Activated CD4-positive, CD25-positive, alpha-beta regulatory T cell treated with anti-CD3 and anti-CD28 coated beads, Interleukin-2, amount 50 U/mL, for 16 hours (primary cell): ENCODE data around the gene CRHR1.

Experiments
- DNase-seq: peaks from one replicate; pipeline ENCODE4 v3.0.0-alpha.2; 2020; ENCODE audit warnings: low read depth, low spot score

The CRHR1 gene

DNA sequence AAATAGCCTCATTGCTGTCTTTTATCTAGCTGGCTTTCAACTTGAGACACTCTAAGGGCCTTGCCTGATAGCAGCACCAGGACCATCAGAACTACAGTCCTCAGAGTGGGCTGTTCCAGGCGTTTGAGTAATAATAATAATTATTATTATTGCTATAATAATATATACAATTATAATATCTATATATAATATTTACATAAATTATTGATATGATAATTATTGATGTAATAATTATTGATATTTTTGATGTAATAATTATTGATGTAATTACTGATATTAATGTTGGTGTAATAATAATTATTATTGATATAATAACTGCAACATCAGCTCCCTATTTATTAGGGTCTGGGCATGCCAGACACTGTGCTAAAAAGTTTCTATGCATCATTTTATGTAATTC lies 25.6 kb upstream of the CRHR1 start:
- DNase-seq: no peak

DNA sequence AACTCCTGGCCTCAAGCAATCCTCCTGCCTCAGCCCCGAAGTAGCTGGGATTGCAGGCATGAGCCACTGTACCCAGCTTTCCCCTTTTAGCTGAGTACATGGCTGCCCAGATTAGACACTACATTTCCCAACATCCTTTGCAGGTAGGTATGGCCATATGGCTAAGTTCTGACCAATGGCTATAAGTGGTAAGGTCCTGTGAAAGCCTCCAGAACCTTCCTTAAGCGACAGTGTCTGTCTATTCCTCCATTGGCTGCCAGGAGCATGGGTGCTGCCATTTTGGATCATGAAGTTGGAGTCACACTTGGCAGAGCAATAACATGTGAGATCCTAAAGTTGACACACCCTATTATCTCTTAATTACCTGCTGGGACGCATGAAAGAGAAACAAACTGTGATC lies 24.4 kb upstream of the CRHR1 start:
- no peak for DNase-seq

DNA sequence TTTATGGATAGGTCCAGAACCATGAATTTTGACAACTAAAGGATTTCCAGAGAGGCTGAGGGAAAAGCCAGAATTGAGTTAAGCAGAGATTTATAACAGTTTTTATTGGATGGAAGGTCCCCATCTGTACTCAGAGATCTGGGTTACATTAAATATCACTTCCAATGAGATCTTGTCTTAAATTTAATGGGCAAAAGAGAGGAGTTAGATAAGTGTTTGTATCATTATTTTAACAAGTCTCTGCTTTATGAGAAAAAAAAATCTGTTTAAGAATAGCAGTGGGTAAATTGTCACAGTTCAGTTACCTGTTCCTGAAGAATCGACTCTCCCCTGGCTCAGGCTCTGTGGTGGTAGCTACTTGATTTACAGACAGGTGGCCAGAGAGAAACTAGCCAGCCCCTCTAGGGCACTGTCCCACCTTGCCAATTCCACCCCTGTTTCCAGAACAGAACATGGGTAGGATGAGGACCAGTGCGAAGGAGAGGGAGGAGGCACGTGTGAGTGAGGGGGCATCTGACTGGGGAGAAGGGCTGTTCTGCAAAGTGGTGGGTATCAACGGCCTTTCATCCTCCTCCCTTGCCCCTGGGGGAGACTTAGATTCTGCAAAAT lies 22.1 kb upstream of the CRHR1 start:
- DNase-seq: no peak

DNA sequence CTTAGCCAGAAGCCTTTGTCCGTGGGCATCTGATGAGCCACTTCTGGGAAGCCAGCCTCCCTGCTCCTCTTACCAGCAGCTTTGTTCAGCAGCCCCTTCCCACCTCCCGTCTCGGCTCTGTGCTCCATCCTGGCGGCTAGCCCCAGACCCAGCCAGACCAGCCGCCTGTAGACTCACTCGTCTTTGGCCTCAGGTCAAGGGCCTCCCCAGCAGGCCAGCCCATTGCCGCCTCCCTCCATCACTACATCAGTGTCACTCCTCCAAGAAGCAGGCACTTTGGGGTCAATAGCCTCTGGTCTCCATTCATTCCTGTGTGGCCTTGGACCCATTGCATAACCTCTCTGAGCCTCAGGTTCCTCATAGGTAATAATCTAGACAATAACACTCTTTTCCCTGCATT lies 20.9 kb upstream of the CRHR1 start:
- no peak for DNase-seq

DNA sequence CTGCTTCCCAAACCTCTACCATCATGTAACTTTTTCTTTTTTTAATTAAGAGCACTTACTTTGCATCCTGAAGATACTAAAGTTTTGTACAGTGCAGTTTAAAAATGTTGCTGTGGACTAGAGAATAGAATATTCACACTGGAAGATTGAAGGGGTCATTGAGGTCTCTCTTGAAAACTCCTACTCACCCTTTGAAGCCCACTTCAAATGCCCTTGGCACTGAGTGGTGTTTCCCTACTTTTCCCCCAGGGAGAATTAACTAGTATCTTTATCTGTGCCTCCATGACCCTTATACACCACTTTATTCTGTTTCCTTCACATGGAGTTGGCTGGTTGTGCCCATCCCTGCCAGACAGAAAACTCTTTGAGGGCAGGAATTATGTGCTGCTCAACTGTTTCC lies 19.6 kb upstream of the CRHR1 start:
- DNase-seq: no peak

DNA sequence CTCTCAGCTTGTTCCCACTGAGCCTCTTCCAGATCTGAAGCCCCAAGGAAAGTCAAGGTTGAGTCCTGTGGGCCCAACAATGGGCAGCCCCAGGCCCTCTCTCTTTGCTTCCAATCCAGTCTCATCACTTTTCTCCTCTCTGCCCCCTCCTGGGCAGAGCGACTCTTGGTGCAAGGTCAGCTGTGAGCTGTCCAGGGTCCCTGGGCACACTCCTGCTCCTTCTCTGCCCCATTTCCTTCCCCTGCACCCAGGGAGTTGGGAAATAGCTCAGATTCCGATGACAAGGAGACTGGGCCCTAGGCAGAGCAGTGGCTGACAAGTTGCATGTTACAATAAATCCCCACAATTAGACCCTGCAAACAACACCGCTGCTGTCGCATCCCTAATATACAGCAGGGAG lies 16.1 kb upstream of the CRHR1 start:
- no peak for DNase-seq

DNA sequence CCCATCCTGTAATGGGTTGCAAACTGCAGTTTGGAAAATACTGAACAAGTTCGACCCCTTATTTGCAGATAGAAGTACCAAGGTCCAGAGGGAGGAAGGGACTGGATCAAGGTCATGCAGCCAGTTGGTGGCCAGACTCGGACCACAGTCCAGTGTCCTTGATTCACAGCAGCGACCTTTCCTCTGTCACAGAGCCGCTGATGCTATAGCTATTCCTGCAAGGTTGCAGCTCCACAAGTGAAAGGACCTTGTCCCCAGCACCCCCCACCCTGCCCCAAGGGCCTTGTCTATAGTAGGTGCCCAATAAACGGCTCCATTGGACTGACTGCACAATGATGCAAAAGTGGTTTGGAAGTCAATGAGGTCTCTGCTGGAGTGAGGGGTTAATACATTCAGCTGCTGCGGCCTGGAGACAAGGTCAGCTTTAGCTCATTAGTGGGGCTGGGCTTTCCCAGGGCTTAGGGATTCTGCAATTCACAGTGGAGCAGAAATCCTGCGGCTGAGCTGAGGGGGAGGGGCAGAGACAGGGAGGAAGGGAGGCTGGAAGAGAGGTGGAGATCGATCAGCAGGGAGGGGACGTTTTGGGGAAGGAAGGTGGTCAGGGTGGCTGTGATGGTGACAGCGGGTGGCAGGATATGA lies 13.4 kb upstream of the CRHR1 start:
- DNase-seq: no peak

DNA sequence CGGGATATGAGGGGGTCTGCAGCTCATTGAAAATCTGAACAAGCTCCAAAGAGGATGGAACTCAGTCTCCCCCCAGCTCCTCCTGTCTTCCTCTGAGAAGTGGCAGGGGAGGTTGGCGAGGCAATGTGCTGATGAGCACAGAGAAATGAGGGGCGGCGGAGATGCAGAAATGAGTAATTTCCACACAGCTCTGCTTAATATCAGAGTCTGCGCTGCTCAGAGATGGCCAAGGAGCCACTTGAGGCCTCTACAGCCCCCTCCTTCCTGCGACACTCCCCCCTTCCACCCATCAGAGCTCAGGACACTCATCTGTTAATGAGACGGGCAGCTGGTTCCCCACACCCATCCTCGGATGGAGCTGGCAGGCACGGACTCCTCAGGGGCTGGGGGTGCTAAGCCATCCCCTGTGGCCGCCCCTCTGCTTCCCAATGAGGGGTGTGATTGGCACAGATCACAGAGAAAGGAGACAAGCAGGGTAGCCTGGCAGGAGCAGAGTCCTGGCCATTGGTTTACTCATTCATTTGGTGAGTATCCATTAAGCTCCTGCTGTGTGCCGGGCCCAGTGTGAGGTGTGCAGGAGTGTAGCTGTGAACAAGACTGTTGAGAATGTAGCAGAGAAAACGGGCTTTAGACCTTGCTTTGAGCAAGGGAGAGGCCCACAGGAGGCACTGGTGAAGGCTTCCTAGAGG lies 12.7 kb upstream of the CRHR1 start:
- DNase-seq: no peak

DNA sequence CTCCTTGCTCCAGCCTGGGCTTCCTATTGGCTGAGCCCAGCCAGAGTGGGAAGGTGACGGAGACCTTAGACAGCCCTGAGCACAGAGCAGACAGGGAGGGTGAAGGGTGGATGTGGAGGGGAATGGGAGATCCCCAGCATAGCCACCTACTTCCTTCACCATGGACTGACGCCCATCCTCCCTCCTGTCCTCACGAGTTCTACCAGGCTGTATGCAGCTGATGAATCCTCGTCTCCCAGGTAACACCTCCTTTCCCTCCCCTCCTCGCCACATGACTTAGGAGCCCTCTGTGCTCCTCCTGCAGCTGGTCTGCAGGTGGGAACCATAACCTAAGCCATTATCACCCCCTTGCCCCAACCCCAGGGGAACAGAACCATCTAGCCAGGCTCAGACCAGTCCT lies 9.0 kb upstream of the CRHR1 start:
- no peak for DNase-seq

DNA sequence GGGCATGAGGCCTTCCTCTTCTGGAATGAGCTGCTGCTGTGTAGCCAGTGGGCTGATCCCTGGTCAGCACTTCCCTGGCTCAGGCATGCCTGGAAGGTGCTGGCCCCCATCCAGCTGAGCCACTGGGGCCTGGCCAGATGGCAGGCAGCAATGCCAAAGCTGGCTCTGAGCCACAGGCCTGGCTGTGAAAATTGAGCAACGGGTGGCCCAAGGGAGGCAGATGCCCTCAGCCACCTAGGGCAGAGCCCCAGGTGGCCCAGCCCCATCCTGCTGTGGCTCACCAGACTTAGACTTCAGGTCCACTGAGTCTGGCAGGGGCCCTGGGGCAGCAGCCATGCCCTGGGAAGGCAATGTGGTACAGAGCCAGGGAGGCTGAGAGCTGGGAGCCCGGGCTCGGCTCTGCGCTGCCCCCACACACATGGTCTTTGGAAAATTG lies 8.5 kb upstream of the CRHR1 start:
- no peak for DNase-seq

DNA sequence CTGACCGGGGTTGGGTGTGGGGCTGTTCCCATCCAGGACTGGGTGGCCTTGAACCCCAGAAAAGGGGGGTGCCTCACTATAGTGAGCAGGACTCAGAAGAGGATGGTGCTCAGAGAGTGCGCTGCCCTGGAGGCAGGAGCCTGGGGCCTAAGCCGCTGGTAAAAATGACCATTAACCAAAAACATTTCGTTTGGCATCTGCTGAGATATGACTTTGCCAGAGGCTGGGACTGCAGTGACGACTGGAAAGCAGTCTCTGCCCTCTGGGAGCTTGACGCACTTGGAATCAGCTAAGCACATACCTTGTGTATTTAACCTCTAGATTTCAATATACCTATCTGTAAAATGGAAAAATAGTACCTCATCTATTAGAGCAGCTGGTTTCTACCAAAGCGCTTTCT lies 7.2 kb upstream of the CRHR1 start:
- no peak for DNase-seq

DNA sequence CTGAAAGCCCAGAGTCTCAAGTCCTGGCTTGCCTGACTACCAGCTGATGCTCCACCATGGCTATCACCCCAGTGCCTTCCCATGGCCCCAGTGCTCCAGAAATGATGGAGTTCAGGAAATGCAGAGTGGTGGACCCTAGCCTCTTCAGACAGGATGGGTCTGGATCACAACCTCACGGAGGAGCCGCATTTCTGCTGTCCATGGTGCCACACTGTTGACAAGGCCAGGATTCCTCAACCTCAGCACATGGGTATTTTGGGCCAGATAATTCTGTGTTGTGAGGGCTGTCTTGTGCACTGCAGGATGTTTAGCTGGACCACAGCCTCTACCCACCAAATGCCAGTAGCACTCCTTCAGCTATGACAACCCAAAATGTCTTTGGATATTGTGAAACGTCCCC lies 6.7 kb upstream of the CRHR1 start:
- DNase-seq: no peak

DNA sequence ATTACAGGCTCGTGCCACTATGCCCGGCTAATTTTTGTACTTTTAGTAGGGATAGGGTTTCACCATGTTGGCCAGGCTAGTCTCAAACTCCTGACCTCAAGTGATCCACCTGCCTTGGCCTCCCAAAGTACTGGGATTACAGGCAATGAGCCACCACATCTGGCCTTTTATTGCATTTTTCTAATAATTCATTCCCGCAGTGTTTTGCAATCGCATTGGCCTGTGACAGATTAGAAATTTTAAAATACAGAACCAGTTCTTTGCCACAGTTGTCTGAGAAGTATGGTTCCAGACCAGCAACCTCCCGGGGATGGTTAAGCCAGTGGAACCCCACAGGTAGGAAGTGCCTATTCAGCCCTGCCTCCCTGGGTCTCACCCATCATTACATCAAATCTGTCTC lies 3.2 kb upstream of the CRHR1 start:
- DNase-seq: no peak

DNA sequence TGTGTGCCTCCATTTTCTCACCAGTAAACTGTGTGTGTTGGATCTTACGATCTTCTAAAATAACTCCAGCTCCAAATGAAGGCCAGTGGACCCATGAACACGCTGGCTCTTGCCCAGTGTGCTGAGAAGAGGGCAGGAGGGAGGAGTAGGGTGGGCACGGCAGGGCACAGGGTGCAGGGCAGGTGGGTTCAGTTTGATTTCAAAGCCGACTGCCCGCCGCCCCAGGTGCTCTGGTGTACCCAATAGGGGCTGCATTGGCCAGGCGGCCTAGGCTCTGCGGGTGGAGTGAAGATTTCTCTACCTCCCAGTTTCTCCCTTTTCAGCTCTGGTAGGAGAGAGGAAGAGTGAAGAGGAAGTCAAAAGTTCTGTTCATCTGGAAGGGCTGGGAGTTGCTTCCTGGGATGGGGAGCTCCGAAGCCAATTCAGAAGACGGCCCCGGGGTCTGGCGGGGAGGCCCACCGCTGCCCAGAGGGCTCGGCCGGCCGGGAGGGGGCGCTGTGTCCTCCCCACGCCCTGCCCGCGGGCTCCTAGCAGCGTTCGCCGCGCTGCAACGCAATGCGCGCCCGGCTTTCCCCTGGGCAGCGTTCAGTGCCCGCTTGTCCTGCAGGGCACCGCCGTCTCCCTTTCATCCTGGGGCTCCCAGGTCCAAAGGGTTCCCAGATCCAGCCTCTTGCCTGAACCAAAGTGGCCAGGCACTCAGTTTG lies 1.1 kb upstream of the CRHR1 start:
- no peak for DNase-seq

DNA sequence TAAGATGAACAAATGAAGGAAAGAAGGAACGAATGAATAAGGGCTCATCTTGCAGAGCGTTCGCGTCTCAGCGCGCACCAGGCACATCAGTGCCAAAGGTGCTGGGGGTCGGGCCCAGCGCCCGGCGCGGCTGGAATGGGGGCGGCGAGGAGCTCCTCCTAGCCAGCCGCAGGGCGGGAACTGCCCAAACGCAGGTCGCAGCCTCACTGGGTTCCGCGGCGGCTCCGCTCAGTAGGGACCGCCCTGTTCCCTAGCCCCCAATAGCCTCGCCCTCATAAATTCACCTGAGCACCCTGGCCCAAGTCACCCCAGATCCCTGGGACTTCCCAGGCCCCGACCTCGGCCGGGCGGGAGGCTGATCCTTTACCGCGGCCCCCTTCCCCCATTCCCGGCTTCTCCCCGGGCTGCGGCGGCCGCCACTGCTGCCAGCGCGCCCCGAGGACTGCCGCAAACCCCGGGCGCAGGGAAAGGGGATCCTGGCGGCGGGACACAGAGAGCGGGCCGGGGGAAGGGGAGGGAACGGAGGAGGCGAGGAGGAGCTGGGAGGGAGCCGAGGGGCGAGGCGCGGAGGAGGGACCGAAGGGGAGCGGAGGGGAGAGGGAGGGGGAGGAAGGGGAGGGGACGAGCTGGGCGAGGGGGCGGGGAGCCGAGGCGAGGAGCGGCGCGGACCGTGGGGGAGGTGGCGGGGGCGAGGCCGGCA lies 377 bp upstream of the CRHR1 start:
- no peak for DNase-seq

DNA sequence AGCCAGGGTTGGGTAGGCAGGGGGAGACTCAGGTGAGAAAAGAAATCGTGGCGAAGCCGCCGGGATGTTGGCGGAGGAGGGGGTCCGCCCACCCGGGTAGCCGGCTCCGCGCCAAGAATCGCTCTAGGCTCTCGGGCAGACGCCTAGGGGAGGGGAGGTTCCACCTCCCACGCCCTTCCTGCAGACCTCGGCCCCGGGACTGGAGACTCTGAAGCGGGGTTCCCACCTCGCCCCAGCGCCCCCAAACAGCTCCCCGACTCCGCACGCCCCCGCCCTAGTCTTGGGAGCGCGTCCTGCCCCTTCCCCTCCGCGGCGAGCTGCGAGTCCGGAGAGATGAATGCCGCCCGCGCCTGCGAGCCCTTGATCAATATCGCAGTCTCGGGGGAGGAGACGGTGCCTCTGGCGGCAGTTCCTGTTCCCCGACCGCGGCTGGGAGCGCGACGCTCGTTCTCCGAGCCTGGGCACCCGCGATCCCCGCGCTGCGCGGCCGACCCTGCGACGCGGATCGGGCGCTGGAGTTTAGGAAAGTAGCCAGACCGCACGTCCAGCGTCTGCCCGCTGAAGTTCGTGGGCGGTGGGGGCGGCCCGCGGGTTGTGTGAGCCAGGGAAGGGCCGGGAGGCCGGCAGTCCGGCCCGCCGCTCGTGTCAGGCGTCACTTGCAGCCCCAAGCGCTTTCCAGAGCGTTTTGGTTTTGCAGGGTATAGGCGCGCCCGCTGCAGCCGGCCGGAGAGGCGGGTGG lies 790 bp downstream of the CRHR1 start:
- no peak for DNase-seq

DNA sequence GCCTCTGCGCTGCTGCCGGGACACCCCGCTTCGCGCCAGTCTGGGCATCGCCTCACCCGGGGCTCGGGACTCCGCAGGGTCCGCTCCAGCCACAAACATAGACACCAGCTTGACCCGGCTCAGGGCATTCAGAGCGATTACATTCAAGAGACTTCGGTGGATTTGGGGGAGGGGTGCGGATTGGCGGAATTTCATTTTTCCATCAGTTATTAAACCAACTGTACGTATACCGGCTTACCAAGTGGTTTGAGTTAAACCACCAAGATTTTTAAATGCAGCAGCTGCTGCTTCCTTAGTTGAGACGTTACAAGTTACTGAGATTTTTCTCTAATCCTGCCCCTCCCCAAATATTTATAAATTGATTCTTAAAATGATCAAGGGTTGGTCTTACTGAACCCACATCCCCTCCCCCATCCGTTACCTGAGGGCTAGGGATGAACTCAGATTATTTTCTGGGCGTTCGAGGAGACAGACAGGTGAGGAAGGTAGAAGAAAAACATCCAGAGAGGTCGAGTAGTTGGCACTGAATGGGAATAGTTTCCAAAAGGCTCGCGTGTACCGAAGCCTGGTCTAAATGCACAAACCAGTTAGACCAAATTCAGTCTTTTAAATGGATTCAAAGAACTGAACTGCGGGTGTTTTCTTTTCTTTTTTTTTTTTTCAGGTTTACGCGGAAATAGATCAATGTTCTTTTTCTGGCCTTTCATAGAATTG lies 1.5 kb downstream of the CRHR1 start:
- DNase-seq: no peak

DNA sequence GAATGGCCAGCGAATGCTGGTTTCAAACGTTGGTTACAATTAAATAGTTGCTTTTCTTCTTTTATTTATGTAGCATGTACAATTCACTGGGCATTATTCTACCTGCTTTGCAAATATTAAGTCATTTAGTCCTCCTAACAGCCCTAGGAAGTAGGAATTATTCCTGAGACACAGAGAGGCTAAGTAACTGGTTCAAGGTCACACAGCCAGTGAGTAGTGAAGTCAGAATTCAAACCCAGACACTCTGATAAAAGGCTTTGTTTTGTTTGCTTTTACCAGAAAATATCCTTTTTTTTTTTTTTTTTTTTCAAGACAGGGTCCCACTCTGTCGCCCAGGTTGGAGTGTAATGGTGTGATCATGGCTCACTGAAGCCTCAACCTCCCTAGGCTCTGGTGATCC lies 2.2 kb downstream of the CRHR1 start:
- no peak for DNase-seq

DNA sequence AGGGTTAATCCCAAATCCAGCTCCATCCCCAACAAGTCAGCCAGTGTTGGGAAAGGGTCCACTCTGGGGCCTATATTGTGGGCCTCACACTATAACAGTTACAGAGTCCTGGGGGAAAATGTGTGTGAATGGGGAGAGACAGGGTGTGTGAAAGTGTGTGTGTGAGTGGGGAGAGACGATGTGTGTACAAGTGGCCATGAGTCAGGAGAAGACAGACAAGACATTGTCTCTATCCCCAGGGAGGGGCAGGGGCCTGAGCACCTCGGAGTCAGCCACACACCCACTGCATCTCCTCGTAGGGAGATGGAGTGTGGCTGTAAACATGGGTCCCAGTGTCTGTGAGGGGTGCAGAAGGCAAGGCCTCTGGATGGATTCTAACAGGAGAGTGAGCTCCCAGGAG lies 2.9 kb downstream of the CRHR1 start:
- no peak for DNase-seq

DNA sequence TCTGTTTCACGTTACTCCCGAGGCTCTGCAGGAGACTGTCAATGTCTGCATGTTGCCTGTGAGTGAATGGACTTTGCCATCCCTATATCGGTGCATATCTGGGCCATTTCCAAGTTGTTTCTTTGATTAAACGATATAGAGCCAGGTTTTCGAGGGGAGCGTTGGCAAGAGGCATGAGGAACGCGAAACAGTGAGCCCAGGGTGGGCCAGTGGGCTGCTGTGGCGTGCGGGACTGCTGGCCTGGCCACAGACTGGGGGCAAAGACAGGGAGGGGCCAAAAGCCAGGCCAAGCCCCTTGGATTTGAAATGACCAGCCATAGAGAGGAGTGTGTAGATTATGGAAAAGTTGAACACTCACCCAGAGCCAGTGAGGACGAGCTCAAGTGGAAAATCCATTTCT lies 3.5 kb downstream of the CRHR1 start:
- DNase-seq: no peak

DNA sequence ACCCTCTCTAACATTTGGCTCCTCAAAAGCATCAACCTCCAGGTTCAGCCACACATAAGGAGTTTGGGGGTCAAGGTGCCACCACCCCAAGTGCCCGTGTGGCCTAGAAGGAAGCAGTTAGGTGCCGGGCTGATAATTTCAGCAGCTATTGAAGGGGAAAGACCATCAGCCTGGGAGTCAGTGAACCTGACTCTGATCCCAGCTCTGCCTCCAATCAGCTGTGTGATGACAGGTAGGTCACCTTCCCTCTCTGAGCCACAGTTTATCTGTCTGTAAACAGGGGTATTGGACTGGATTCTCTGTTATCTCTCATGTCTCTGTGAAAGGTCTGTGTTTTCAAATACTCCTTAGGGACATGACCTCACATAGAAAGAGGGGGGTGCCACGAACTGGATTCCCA lies 3.9 kb downstream of the CRHR1 start:
- no peak for DNase-seq
